ENCODE data around the gene RASA3. TPM values are rescaled to one million over a fixed set of nuclear protein-coding genes. Genes with fewer than 3 reads are reported as not detected.

Gene RASA3
- total and polyA plus RNA-seq, 2 of the 8 experiments (the other 6 are each of a cell fraction or from before 2014, with no cell fraction given) = 7.5 to 21.9 TPM

GRCh38 chr13:114103801-114104654 is 28.4 kb downstream of the RASA3 start:
- no peak overlapping the region for H3K4ac ChIP-seq (replicated peaks; ENCODE audit: insufficient read length, low read depth, low read length)
- H3K9me3 ChIP-seq (ENCODE audit: insufficient read depth in 2 of 2, low read depth in 1 of 2, low read length in 1 of 2) = peaks cover 0 to 6% of the 10 kb centered on the region in 2 experiments; a peak in 1 of 4 replicates
- ChIA-PET CTCF (ENCODE audit: partially characterized antibody) (no interaction called here), POLR2A (ENCODE audit: partially characterized antibody) (no interaction called here)
- no peak for DNase-seq (ENCODE audit: low read depth in 1 of 2, low spot score in 2 of 2)
- H3K23me2 ChIP-seq (ENCODE audit: low read depth, low read length) = no peaks in the 10 kb centered on the region; the same call in 1 of the 2 replicates
- H2BK20ac ChIP-seq (ENCODE audit: low read length) = no peak overlapping the region
- no peak overlapping the region for H2BK120ac ChIP-seq (replicated peaks; ENCODE audit: low read depth, low read length)
- H3K27ac ChIP-seq (ENCODE audit: low read depth, low read length) = no peak overlapping the region
- peaks cover 6% of the 10 kb centered on the region for H3K79me1 ChIP-seq (ENCODE audit: low read depth, low read length)
- peaks cover 0 to 31% of the 10 kb centered on the region in 2 experiments; a peak in 3 of 4 replicates for H3K79me2 ChIP-seq (ENCODE audit: control insufficient read depth in 1 of 2, insufficient read depth in 2 of 2, low read length in 2 of 2)
- peaks cover 0 to 5% of the 10 kb centered on the region in 2 experiments for H4K20me1 ChIP-seq (replicated peaks in 1 of 2; ENCODE audit: control insufficient read depth in 1 of 2, insufficient read depth in 2 of 2, low read length in 2 of 2)
- H2AFZ ChIP-seq (ENCODE audit: low read length) = no peak overlapping the region
- H3K56ac ChIP-seq (replicated peaks; ENCODE audit: insufficient read length, low read depth, low read length) = no peak overlapping the region
- H3K4me1 ChIP-seq (replicated peaks in 1 of 4; ENCODE audit: control insufficient read depth in 3 of 4, insufficient read depth in 4 of 4, low read length in 3 of 4) = peaks cover 0 to 4% (median 1%) of the 10 kb centered on the region in 4 experiments; a peak in 3 of 7 replicates
- no peak overlapping the region for H4K91ac ChIP-seq (replicated peaks; ENCODE audit: insufficient read length, low read length)
- H2AK5ac ChIP-seq (ENCODE audit: low read depth, low read length) = no peak overlapping the region
- no peak overlapping the region for H3K23ac ChIP-seq (ENCODE audit: insufficient read length)
- no peak overlapping the region for H4K8ac ChIP-seq (ENCODE audit: extremely low read depth, insufficient read depth, low read length)
- no peak overlapping the region for H3K4me3 ChIP-seq (ENCODE audit: extremely low read depth in 1 of 4, insufficient read depth in 2 of 4, low read depth in 3 of 4, low read length in 4 of 4)
- no peak overlapping the region for H3K9ac ChIP-seq (replicated peaks in 1 of 4; ENCODE audit: extremely low read depth in 1 of 4, low read depth in 3 of 4, low read length in 3 of 4)
- no peak overlapping the region for H3K4me2 ChIP-seq (ENCODE audit: insufficient read depth in 1 of 2, low read depth in 2 of 2, low read length in 2 of 2)
- H3K27me3 ChIP-seq (replicated peaks in 1 of 4; ENCODE audit: control insufficient read depth in 3 of 4, extremely low read depth in 1 of 4, insufficient read depth in 3 of 4, low read length in 3 of 4) = no peaks in the 10 kb centered on the region
- no peak for FAIRE-seq
- 96% methylated on average over 24 of the region's 62 CpGs; no CpG with 5 or more reads in 1 of the 2 experiments for WGBS, 2 experiments (ENCODE audit: extremely low coverage in 1 of 2, insufficient coverage in 1 of 2, insufficient read length in 1 of 2, insufficient replicate concordance in 2 of 2, low coverage in 1 of 2, low lambda C conversion rate in 2 of 2, missing lambda C conversion rate in 1 of 2)
- no peak overlapping the region for H2BK5ac ChIP-seq (ENCODE audit: low read depth, low read length)
- H3K36me3 ChIP-seq (ENCODE audit: control insufficient read depth in 2 of 4, insufficient read depth in 4 of 4, low read length in 3 of 4) = no peaks in the 10 kb centered on the region
- H2BK12ac ChIP-seq (ENCODE audit: low read depth, low read length) = no peak overlapping the region
- no peak overlapping the region for H2BK15ac ChIP-seq (ENCODE audit: low read length)
- H4K5ac ChIP-seq (ENCODE audit: insufficient read length, low read depth, low read length) = no peak overlapping the region
- no peak overlapping the region for H3K18ac ChIP-seq (ENCODE audit: extremely low read depth, low read length)
- no peak overlapping the region for H3K14ac ChIP-seq (ENCODE audit: insufficient read length)
- TF ChIP-seq EP300 (IDR thresholded peaks at IDR 0.05; ENCODE audit: borderline replicate concordance in 1 of 2, low read depth in 2 of 2, low read length in 2 of 2) (no peak), SP2 (IDR thresholded peaks at IDR 0.05; ENCODE audit: low read length) (no peak), CREB1 (IDR thresholded peaks at IDR 0.05) (no peak)
